GM19372 (cell line): Measurements from ENCODE around the gene LRIT1.
"Not testable (repeated sequence)": the region's sequence is repeated elsewhere in the genome, so short reads cannot be mapped to it uniquely, and the experiment has no call there.

Source experiments
- ATAC-seq: cut with Tn5 transposase; IDR thresholded peaks from one replicate; pipeline ENCODE4 v1.9.1; 2021; ENCODE audit warnings: mild to moderate bottlenecking, low read depth, moderate library complexity; ENCODE audit not compliant: unreplicated experiment

LRIT1 gene, protein sequence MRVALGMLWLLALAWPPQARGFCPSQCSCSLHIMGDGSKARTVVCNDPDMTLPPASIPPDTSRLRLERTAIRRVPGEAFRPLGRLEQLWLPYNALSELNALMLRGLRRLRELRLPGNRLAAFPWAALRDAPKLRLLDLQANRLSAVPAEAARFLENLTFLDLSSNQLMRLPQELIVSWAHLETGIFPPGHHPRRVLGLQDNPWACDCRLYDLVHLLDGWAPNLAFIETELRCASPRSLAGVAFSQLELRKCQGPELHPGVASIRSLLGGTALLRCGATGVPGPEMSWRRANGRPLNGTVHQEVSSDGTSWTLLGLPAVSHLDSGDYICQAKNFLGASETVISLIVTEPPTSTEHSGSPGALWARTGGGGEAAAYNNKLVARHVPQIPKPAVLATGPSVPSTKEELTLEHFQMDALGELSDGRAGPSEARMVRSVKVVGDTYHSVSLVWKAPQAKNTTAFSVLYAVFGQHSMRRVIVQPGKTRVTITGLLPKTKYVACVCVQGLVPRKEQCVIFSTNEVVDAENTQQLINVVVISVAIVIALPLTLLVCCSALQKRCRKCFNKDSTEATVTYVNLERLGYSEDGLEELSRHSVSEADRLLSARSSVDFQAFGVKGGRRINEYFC

DNA sequence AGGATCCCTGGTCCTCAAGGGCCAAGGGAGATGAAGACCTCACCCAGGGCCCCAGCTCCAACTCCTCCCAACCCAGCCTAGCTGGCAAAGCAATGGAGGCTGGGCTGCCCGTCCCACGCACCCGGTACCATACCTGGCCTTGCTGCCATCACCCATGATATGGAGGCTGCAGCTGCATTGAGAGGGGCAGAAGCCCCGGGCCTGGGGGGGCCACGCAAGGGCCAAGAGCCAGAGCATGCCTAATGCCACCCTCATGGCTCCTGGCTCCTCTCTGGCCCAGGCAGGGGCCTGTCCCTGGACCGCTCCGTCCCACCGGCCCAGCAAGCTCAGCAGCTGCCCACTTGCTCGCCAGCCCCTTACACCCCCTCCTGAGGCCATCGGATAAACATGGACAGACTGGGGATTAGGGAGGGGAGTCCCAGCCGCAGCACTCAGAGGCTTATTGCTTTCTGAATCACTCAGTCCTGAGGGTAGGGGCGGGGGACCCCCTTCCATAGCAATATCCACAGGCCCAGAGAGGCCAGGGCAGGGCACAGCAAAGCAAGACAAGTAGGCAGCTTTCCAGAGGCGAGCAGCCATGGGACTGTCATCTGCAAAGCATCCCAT lies at the start of gene LRIT1:
Gene LRIT1 (minus strand): TSS at position 362 of the 606 bp plus-strand sequence. CDS start 107 bp downstream, at position 255.
- ATAC-seq = no peak

DNA sequence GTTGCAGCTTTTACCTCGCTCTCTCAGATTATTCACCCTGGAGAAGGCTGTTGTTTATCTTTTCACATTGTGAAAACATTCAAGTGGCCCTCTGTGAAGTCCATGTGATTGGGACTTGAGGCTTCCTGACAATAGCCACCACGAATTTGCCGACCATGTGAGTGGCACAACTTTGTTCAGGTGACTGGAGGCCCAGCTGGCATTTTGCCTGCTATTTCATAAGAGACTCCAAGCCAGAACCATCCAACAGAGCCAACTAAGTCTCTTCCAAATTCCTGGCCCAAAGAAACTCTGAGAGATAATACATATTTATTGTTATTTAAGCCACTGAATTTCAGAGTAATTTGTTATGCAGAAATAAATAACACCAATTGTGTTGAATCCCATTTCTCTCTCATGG lies 48.9 kb upstream of the LRIT1 start:
- no peak for ATAC-seq

DNA sequence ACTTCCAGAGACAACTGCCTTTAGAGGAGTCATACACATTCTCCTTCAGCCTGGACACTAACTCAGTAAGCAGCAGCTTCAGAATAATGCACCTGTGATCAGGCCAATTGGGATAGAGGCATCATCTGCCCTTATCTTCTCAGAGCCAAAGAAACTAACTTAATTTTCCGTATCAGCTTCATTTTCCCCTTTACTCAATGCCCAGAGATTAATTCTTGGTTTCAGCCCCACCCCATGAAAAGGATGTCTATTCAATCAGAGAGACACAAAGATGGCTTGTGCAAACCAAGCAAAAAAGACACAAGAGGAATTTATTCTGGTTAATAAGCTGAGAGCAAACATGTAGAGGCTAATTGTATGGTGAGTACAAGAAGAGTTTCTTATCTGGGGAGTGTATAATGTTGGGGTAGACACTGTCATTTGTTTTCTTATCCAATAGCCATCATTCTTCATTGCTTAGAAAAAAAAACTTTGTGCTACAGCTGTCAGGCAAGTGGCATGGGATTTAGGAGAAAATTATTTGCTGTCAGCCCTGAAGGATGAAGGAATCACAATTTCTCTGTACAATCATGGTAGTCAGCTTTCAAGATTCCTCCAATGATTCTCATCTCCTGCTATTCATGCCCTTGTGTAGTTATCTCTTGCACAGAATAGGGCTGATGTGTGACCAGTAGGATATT lies 48.3 kb upstream of the LRIT1 start:
- ATAC-seq = no peak

DNA sequence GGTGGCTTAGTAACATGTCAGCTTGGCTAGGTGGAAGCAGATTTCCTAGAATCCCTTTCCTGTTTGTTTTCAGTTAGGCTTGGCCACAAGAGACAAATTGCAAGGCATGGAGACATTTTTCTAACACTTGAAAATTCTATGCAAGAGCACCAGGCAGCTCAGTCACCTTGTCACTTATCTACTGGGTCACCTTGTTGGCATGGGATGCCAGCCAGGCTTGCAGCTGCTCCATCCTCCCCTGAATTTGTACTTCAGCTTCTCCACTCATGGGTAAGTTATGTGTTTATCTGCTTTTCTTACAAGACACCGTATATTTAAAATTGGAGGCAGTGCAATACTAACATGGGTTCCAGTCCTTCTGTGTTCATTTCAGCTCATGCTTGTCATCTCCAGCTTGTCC lies 46.8 kb upstream of the LRIT1 start:
- ATAC-seq = no peak

DNA sequence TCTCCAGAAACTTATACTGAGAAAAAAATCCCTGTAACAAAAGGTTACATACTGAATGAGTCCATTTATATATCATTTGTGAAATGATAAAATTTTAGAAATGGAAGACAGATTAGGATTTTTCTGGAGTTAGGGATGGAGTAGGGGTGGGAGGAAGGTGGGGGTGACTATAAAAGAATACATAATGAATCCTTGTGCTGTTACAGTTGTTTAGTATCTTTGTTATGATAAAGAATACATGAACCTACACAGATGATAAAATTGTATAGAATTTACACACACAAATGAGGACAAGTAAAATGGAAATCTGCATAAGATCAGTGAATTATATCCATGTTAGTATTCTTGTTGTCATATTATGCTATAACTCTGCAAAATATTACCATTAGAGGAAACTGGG lies 45.3 kb upstream of the LRIT1 start:
- ATAC-seq = no peak

DNA sequence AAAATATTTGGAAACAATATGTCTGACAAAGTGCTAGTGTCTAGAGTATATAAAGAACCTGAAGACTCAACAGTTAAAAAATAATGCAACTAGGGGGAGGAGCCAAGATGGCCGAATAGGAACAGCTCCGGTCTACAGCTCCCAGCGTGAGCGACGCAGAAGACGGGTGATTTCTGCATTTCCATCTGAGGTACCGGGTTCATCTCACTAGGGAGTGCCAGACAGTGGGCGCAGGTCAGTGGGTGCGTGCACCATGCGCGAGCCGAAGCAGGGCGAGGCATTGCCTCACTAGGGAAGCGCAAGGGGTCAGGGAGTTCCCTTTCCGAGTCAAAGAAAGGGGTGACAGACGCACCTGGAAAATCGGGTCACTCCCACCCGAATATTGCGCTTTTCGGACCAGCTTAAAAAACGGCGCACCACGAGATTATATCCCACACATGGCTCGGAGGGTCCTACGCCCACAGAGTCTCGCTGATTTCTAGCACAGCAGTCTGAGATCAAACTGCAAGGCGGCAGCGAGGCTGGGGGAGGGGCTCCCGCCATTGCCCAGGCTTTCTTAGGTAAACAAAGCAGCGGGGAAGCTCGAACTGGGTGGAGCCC lies 38.6 kb upstream of the LRIT1 start:
- not testable (repeated sequence) for ATAC-seq

DNA sequence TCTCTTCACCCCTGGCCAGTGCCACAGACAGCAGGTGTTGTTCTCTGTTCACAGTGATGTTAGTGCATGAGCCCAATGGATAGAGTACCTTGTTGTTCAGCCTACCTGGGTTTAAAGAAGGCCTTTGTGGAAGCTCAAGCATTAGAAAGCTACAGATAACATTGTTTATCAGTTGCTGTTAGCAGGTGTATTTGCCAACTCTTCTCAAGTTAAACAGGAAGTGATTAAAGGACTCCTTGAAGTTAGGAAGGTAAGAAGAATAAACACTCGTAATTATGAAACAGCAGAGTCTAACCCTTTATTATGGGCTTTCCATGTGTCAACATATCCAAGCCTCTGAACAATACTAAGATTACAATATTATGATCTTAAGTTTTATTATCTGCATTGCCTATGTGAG lies 29.4 kb upstream of the LRIT1 start:
- ATAC-seq = no peak

DNA sequence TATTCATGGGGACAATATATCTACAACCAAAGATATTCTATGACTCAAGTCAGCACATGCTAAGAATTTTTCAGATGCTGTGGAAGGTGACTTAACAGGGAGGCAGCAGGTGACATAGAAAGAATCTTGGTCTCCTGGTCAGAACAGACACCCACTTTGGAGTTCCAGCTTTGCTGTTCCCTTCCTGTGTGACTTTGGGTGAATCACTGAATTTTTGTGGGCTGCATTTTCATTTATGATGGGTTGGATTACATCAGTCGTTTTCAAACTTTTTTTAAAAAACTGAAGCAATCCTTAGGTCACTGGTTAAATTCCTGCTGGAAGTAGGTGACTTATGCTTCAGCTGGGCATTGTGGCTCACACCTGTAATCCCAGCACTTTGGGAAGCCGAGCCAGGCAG lies 28.4 kb upstream of the LRIT1 start:
- ATAC-seq = no peak

DNA sequence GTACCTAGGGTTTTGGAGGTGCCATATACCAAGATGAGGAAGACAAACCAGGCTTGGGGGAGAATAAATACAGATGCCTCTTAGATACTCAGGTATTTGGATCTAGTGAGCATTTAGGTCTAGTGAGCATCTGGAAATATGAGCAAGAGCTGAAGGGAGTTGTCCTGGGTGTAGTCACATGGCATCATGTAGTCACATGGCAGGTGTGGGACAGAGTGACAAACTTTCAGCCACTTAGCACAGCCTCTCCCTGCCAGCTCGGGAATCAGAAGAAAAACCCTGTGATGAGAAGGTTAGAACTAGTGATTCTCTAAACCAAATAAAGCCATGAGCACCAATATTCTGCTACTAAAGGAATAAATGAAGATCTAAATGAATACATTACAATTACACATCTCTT lies 27.8 kb upstream of the LRIT1 start:
- no peak for ATAC-seq

DNA sequence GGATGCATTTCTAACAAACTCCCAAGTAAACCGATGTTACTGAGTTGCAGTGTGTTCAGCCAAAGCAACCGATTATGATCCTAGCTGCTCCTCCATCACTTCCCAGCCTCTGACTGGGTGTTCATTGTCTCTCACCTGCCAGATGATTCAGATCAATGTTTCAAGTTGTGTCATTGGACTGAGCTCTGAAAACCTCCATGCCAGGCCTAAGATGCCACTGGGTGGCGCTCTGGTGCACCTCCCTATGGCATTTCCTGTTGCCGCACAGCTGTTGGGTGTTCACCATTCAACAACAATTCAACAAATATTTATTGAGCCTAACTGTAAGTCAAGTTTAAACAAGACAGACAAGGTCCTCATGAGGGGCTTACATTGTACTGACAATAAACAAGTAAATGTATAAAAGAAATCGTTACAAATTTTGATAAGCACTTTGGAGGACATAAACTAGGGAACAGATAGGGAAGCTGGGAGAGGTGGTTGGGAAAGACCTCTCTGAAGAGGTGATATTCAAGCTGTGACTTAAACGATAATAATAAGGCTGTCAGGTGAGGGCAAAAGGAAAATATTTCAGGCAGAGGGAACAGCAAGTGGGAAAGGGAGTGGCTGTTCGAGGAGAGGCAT lies 26.3 kb upstream of the LRIT1 start:
- no peak for ATAC-seq

DNA sequence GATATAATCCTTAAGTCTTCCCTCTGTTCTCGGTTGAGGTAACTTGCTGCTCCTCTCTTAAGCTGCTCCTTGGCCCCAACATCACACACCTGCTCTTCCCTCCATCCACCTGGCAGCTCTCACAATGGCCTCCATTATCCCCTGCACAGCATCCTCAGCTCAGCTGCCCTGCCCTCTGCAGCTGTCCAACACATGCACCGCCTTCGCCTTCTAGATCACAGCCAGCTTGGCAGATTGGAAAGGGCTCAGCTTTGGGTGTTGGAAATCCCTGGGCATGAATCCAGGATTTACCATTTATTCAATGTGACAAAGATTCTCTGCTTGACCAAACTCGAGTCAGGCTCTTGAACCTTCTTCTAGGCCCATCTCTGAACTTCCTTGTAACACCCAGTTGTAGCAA lies 24.1 kb upstream of the LRIT1 start:
- ATAC-seq = no peak

DNA sequence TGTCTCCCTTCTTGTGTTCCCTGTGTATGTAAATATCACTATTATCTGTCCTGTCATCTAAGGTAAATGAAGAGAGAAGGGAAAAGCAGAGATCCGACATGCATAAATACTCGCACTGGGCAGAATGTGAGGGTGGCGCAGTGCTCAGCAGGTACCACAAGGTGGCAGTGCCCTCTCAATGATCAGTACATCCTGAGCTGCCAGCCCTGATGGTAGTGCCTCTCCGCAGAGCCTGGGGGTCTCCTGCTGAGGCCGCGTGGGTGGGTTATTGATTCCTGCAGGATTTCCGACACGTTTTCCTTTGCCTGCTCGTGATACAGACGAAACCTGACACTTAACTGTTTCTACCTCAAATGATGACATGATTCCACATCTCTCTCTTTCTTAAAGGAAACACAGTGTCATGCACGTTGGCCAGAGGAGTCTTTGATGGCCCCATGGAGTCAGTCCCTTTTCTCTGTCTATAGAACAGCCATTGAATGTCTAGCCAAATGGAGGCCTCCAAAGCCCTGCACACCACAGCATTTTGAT lies 23.3 kb upstream of the LRIT1 start:
- ATAC-seq = peak; percentile 90

DNA sequence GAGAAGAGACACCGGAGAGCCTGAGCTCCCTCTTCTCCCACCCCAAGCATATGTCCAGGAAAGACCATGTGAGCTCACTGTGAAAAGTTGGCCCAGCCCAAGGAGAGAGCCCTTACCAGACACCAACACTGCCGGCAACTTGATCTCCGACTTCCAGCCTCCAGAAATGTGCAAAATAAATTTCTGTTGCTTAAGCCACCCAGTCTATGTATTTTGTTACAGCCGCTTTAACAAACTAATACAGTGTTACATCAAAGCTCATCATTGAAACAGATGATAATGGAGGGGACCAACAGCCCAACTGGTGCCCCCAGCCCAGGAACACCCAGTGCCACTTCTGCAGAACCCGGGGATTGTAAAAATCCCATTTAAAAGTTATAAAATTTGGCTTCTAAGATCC lies 22.4 kb upstream of the LRIT1 start:
- ATAC-seq = no peak

DNA sequence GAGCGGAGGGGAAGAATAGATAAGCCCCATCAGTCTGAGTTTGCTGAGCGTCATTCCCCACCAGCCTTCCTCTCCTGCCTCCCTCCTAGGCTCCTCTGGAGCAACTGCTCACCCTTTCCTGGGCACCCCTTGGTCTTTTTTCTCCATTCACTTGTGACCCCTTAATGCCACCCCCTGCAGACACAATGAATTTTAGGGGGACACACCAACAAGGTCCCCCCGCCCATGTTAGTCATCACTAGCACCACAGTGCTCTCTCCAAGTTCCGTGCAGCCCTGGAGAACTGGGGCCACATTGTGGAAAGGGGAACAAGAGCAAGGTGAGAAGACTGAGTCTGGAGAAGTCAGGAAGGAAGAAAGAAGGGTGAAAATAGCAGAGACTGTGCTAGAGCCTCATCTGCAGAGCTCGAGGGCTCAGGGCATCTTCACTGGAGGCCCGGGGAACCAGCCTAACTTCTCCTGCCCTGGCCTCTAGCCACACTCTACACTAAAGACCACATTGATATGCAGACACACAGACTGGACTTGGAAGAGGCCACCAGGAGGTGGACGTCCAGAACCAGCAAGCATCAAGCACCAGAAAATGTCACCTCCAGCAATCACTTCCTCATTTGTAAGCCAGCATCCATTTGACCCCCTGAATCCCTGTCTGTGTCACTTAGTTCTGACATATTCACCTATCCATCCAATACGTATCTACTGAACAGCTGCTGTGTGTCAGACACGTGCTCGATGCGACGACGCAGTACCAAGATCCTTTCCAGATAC lies 21.0 kb upstream of the LRIT1 start:
- ATAC-seq = no peak

DNA sequence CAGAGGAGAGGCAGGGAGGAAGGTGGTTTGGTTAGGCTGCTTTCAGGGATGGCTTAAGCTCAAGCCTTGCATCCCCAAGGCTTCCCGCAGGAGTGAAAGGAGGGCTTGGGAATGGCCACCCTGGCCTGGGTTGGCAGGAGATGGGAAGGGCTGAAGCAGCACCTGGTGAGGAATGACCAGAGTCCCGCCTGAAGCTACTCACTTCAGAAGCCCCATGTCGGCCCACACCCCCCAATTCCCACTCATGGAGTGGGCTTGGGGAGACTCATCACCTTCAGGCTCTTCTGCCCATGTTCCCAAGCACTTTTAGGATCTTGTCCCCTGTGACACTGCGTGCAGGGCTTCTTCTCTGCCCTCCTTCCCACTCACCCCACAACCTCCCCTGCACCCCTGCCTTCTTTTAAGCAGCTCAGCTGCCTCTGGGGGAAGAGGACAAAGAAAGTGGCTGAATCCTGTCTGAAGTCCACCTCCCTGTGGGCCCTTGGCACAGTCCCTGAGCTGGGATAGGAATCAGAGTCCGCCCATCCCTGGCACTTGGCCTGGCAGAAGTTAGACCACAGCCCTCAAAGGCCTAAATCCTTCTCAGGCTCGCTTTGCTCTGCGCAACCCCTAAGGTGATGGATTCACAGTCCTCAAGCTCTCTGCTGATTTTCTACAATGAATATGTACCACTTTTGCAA lies 20.0 kb upstream of the LRIT1 start:
- ATAC-seq = no peak

DNA sequence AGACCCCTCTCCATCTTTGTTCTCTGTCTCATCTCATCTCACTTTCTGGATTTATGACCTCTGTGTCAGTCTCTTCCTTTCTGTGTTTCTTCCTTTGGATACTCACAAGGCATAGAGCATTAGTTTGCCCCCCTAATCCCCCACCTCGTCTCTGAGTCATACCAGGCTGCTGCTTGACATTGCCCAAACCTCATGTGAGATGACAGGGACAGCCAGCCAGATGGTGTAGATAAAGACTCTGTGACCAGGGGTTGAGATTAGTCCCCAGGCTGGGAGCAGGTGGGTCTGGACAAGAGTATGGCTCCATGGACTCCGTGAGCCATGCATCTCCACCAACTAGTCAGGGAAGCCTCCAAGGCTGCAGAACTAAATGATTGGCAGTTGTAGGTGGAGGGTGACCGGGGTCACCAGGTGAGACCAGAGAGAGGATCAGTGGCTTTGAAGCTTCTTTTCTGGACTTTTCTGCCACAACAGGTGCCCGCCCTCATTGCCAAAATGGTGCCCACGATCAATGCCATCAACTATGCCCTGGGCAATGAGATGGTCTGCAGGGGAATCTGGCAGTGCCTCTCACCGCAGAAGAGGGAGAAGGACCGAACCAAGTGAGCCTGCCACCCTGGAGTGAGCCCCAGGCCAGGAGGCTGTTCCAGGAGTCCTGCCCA lies 16.8 kb upstream of the LRIT1 start:
- no peak for ATAC-seq

DNA sequence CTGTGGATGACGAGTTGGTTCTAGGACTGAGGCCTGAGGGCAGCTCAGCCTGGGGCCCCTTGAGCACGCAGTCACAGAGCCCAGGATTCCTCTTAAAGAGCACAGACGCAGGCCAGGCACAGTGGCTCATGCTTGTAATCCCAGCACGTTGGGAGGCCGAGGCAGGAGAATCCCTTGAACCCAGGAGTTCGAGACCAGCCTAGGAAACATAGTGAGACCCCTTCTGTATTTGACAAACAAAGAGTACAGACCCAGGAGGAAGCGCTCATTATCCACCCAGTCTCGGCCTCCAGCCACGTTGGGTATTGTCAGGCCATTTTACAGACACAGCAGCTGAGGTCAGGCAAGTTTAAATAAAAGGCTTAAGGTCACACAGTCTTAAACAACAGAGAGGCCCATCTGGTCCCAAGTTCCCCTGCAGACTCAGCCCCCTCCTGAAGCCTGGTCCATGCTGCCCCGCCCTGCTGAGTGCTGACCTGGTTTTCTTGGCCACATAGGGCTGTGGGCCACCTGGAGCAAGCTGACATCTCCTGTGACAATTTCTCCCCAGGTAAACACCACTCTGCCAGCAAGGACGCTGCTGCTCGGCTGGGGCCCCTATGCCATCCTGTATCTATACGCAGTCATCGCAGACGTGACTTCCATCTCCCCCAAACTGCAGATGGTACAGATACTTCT lies 16.1 kb upstream of the LRIT1 start:
- no peak for ATAC-seq
